ENCODE results near the gene ZCCHC14.

ZCCHC14 gene

GRCh38 chr16:87361916-87362619 is 130.8 kb downstream of the ZCCHC14 start:
- DNase-seq (ENCODE audit: low read depth in 2 of 2) = no peak

DNA sequence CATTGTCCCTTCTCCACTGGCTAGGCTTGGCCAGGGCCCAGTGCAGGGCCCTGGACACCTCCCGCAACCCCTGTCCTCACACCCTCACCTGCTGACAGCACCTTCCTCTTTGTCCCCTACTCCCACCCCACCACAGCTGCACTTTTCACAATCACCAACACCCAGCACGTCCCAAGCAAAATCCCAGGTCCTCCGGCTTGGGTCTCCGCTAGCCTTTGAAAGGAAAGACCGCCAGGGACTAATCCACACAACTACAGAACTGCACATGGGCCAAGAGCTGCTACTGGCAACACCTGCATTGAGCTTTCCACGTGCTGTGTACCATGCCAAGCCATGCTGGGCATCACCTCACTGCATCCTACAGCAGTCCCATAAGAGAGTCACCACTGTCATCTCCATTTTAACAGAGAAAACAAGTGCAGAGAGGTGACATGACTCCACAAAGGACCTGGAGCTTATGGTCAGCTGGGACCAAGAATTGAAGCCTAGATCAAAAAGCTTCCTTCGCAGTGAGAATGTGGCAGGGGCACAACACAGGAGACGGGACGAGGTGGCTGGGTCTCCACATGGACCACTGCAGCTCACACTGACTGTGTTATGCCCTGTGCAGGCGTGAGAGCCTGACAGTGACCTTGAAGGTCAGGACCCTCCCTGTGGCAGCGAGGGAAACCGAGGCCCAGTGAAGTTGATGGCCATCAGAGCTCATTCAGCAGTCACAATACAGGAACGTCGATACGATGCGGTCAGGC is 131.8 kb downstream of the ZCCHC14 start:
- DNase-seq (ENCODE audit: low read depth in 2 of 2) = no peak

GRCh38 chr16:87359121-87359520 is 133.7 kb downstream of the ZCCHC14 start:
- no peak for DNase-seq (ENCODE audit: low read depth in 2 of 2)

- DNase-seq (ENCODE audit: low read depth in 2 of 2) = no peak
Measured at GRCh38 chr16:87358696-87359095, 134.1 kb downstream of the ZCCHC14 start.

DNA sequence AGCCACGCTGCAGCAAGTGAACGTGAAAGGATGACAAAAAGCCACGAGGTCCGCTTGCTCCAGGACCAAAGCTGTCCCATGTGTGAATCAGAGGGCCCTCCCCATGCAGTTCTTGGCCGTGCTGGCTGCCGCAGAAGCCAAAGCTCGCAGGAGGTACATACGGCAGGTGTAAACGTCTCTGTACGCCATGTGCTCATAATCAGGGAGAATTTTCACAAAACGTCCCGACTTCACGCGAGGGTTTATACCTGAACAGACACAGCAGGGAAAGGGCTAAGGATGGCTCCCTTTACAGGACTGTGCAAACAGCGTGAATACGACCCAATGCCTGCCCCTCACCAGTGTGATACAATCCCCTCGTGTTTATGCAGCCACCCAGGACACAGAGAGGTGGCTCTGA is 134.6 kb downstream of the ZCCHC14 start:
- no peak for DNase-seq (ENCODE audit: low read depth in 2 of 2)

DNA sequence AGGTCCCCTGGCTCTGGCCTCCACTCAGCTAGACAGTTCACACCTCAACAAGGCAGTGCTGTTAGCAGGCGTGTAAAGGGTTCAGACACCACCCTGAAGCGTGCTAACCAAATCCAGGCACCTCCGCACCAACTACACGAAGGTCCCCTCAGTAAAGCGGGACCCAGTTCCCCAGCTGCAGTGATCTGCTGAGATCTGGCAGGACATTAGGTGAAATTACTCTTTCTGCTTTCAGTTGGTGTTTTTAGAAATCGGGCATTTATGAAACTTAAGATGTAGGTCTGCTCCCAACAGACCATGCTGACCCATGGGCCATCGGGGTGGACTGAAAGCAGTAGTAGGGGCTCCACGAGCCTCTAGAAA is 136.4 kb downstream of the ZCCHC14 start:
- no peak for DNase-seq (ENCODE audit: low read depth in 2 of 2)

All from stimulated activated CD8-positive, alpha-beta memory T cell treated with anti-CD3 and anti-CD28 coated beads, Interleukin-7, amount 100 ng/mL, for 4 hours (primary cell).